Caco-2 (cell line): ENCODE measurements around the gene FRZB. TPM values are rescaled to one million over a fixed set of nuclear protein-coding genes. Genes with fewer than 3 reads are reported as not detected.

Source experiments
- BruUV-seq: library from RNA; stranded (reverse); fragments of 400-500 nt; replicated peaks from 2 replicates; lab custom pipeline; 2021; lab: Mats Ljungman, UMichigan
- CTCF ChIA-PET: fragments of 300-600 bp; sonication (Branson Sonifier 250); formaldehyde crosslinking; loops from one replicate; lab custom pipeline; 2022; ENCODE audit warnings: antibody characterized with exemption; lab: Charles Lee
- POLR2A ChIA-PET: fragments of 300-600 bp; sonication (Branson Sonifier 250); formaldehyde crosslinking; loops from one replicate; lab custom pipeline; 2022; ENCODE audit warnings: antibody characterized with exemption; lab: Charles Lee
- DNase-seq, 2 experiments: peaks; one replicate each; pipeline versions ENCODE4 v3.0.0 to v3.0.0-alpha.2; 2020 to 2022
- H3K27me3 ChIP-seq: replicated peaks from 2 replicates; pipeline ENCODE4 v1.6.0; 2011; ENCODE audit warnings: low read length; ENCODE audit not compliant: control insufficient read depth, insufficient read depth
- H3K36me3 ChIP-seq: 2 replicates; pipeline ENCODE4 v1.5.1; 2011; ENCODE audit warnings: low read length; ENCODE audit not compliant: control insufficient read depth, insufficient read depth
- H3K4me1 ChIP-seq: fragments of 250-450 bp; sonication (Bioruptor Pico); 2 replicates; pipeline ENCODE4 v1.5.1; 2020; ENCODE audit warnings: mild to moderate bottlenecking
- H3K4me3 ChIP-seq: 2 replicates; pipeline ENCODE4 v1.5.1; 2011; ENCODE audit warnings: low read depth, mild to moderate bottlenecking, control low read depth, low read length
- H3K9me3 ChIP-seq: fragments of 250-450 bp; sonication (Bioruptor Pico); 2 replicates; pipeline ENCODE4 v1.5.1; 2020; ENCODE audit warnings: mild to moderate bottlenecking, moderate library complexity
- H3K27ac Mint-ChIP-seq: one replicate; pipeline ENCODE4 v1.8.0; 2022; ENCODE audit warnings: mixed read lengths; ENCODE audit not compliant: unreplicated experiment
- H3K27me3 Mint-ChIP-seq: one replicate; pipeline ENCODE4 v1.8.0; 2022; ENCODE audit warnings: mixed read lengths; ENCODE audit not compliant: insufficient read depth, unreplicated experiment
- H3K36me3 Mint-ChIP-seq: one replicate; pipeline ENCODE4 v1.8.0; 2022; ENCODE audit warnings: mild to moderate bottlenecking, mixed read lengths; ENCODE audit not compliant: insufficient read depth, unreplicated experiment
- H3K4me1 Mint-ChIP-seq: one replicate; pipeline ENCODE4 v1.8.0; 2022; ENCODE audit warnings: low read depth, mixed read lengths; ENCODE audit not compliant: unreplicated experiment
- H3K4me3 Mint-ChIP-seq: one replicate; pipeline ENCODE4 v1.8.0; 2022; ENCODE audit warnings: mild to moderate bottlenecking, moderate library complexity, mixed read lengths; ENCODE audit not compliant: unreplicated experiment
- H3K9me3 Mint-ChIP-seq: one replicate; pipeline ENCODE4 v1.8.0; 2022; ENCODE audit warnings: mixed read lengths; ENCODE audit not compliant: unreplicated experiment
- intact Hi-C: fragments of 100-400 bp; cut with micrococcal nuclease; formaldehyde crosslinking; loops from one replicate; pipeline ENCODE4 v1.10.0; 2022; ENCODE audit not compliant: unreplicated experiment
- total RNA-seq: library from RNA; stranded (reverse); gene quantifications from 2 replicates; pipeline ENCODE4 v1.2.3, GENCODE V29; 2022
- TF ChIP-seq, protein P1 (sequence below), 2 experiments: fragments of 200-600 bp in 1 of 2; IDR thresholded peaks; 1 replicate in 1 of 2; 2 replicates in 1 of 2; pipeline versions ENCODE4 v1.5.1 to v1.8.0; 2011 to 2022; ENCODE audit warnings: antibody characterized with exemption in 1 of 2, control low read depth in 1 of 2, inconsistent platforms in 1 of 2, low read depth in 1 of 2, low read length in 1 of 2, mild to moderate bottlenecking in 1 of 2, moderate library complexity in 1 of 2; ENCODE audit not compliant: insufficient read depth in 1 of 2, severe bottlenecking in 1 of 2, unreplicated experiment in 1 of 2

Gene FRZB
- total RNA-seq, 1 experiment from 2014 or later: not detected

DNA sequence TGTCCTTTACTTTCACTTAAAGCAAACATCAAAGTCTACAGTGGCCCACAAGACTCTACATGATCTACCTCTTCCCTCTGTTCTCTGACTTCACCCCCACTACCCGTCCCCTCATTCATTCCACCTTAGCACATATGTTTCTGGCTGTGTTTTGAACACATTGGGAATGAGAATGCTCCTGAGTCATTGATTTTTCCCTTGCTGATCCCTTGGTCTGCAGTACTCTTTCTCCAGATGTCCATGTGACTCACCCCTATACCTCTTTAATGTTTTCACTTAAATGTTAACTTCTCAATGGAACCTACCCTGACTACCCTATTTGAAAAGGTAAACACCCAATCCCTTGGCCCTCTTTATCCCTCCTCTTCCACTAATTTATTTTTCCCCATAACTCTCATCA is 30.7 kb upstream of the FRZB start:
- H3K36me3 Mint-ChIP-seq: no peaks in the 10 kb centered on the region
- no peaks in the 10 kb centered on the region for H3K27me3 Mint-ChIP-seq
- TF ChIP-seq, protein P1, sequence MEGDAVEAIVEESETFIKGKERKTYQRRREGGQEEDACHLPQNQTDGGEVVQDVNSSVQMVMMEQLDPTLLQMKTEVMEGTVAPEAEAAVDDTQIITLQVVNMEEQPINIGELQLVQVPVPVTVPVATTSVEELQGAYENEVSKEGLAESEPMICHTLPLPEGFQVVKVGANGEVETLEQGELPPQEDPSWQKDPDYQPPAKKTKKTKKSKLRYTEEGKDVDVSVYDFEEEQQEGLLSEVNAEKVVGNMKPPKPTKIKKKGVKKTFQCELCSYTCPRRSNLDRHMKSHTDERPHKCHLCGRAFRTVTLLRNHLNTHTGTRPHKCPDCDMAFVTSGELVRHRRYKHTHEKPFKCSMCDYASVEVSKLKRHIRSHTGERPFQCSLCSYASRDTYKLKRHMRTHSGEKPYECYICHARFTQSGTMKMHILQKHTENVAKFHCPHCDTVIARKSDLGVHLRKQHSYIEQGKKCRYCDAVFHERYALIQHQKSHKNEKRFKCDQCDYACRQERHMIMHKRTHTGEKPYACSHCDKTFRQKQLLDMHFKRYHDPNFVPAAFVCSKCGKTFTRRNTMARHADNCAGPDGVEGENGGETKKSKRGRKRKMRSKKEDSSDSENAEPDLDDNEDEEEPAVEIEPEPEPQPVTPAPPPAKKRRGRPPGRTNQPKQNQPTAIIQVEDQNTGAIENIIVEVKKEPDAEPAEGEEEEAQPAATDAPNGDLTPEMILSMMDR (IDR thresholded peaks at IDR 0.05; ENCODE audit: insufficient read depth in 1 of 2, low read depth in 1 of 2, low read length in 1 of 2, severe bottlenecking in 1 of 2, unreplicated experiment in 1 of 2): no peak
- H3K27ac Mint-ChIP-seq: no peak overlapping the region
- peaks cover 15% of the 10 kb centered on the region for H3K4me1 ChIP-seq
- no peak overlapping the region for H3K4me3 Mint-ChIP-seq
- no peaks in the 10 kb centered on the region for H3K36me3 ChIP-seq
- H3K4me1 Mint-ChIP-seq: peaks cover 7% of the 10 kb centered on the region
- POLR2A ChIA-PET: no interaction called here
- 0 out of 2 replicates have a peak, but pooled peaks cover 7% of the 10 kb centered on the region for H3K9me3 ChIP-seq
- H3K4me3 ChIP-seq: no peak overlapping the region
- CTCF ChIA-PET: no interaction called here
- intact Hi-C loops: no loop called here
- BruUV-seq: no TSS peak
- H3K27me3 ChIP-seq: no peaks in the 10 kb centered on the region
- peaks cover 20% of the 10 kb centered on the region for H3K9me3 Mint-ChIP-seq
- no peak for DNase-seq

DNA sequence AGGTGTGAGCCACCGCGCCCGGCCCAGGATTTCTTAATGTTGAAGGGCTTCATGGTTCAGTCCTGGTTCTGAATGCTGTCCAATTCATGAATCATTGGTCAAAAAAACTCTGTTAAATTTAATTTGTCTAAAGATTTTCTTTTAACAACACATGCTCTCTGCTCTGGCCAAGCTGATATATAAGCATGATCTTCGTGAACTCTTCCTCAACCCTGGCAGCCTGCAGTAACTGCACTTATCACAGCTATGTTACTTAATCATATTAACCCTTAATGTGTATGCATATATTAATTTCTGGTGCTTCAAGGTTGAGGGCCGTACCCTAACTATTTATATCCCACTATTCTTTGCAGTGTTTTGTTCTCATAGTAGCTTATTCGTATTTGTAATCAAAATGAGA is 29.4 kb upstream of the FRZB start:
- POLR2A ChIA-PET: no interaction called here
- Histone ChIP-seq H3K27me3 (no peaks in the 10 kb centered on the region), H3K4me3 (no peak overlapping the region), H3K4me1 (peaks cover 28% of the 10 kb centered on the region), H3K36me3 (no peaks in the 10 kb centered on the region), H3K9me3 (0 out of 2 replicates have a peak, but pooled peaks cover 7% of the 10 kb centered on the region)
- intact Hi-C loops: no loop called here
- Mint-ChIP-seq H3K36me3 (no peaks in the 10 kb centered on the region), H3K9me3 (peaks cover 15% of the 10 kb centered on the region), H3K4me3 (no peak overlapping the region), H3K27me3 (no peaks in the 10 kb centered on the region), H3K27ac (no peak overlapping the region), H3K4me1 (peaks cover 14% of the 10 kb centered on the region)
- TF ChIP-seq, protein P1 (IDR thresholded peaks at IDR 0.05; ENCODE audit: insufficient read depth in 1 of 2, low read depth in 1 of 2, low read length in 1 of 2, severe bottlenecking in 1 of 2, unreplicated experiment in 1 of 2): no peak
- CTCF ChIA-PET: no interaction called here
- no peak for DNase-seq
- BruUV-seq: no TSS peak

DNA sequence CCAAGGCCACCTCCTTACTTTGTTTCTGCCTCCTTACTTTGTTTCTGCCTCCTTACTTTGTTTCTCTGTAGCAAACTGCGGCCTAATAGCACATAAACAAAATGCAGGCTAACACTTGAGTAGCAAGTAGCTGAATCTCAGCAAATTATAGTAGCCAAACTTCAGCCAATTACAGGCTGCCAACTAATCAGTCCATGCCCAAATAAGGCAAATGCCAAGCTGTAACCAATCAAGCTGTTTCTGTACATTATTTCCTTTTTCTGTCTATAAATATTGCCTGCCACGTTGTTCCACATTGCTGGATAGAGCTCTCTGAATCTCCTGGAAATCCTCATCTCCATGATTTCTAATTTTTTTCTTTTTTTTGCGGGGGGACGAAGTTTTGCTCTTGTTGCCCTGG is 28.7 kb upstream of the FRZB start:
- H3K27me3 ChIP-seq: no peaks in the 10 kb centered on the region
- H3K27ac Mint-ChIP-seq: no peak overlapping the region
- peaks cover 29% of the 10 kb centered on the region for H3K4me1 ChIP-seq
- intact Hi-C loops: no loop called here
- peaks cover 17% of the 10 kb centered on the region for H3K4me1 Mint-ChIP-seq
- no peaks in the 10 kb centered on the region for H3K27me3 Mint-ChIP-seq
- no peak for DNase-seq
- no peak overlapping the region for H3K4me3 Mint-ChIP-seq
- POLR2A ChIA-PET: no interaction called here
- H3K4me3 ChIP-seq: no peak overlapping the region
- TF ChIP-seq, protein P1 (IDR thresholded peaks at IDR 0.05; ENCODE audit: insufficient read depth in 1 of 2, low read depth in 1 of 2, low read length in 1 of 2, severe bottlenecking in 1 of 2, unreplicated experiment in 1 of 2): no peak
- CTCF ChIA-PET: no interaction called here
- no peaks in the 10 kb centered on the region for H3K36me3 ChIP-seq
- 0 out of 2 replicates have a peak, but pooled peaks cover 7% of the 10 kb centered on the region for H3K9me3 ChIP-seq
- BruUV-seq: no TSS peak
- H3K36me3 Mint-ChIP-seq: no peaks in the 10 kb centered on the region
- H3K9me3 Mint-ChIP-seq: peaks cover 10% of the 10 kb centered on the region
